Measurements from ENCODE around the gene NAA11. TPM values are rescaled to one million over a fixed set of nuclear protein-coding genes. Genes with fewer than 3 reads are reported as not detected.

Gene NAA11
- total RNA-seq: not detected in 2 replicates
- not detected in 2 replicates for polyA plus RNA-seq
- polyA plus RNA-seq (2012): not detected in 2 replicates
- not detected in 2 replicates for polyA minus RNA-seq (ENCODE audit: low replicate concordance)

GRCh38 chr4:79325864-79326328 lies at the start of gene NAA11:
TSS of gene NAA11 (minus strand) at chr4:79326061. CDS start at chr4:79325877, 184 bp downstream.
- Histone ChIP-seq H3K4me3 (replicated peaks in 1 of 4; ENCODE audit: control extremely low read depth in 1 of 4, insufficient read depth in 1 of 4, low read depth in 3 of 4, low read length in 4 of 4) (no peak within 1 kb of the TSS), H3K27ac (ENCODE audit: insufficient read depth, low read length) (no peak within 1 kb of the TSS), H3K36me3 (ENCODE audit: control insufficient read depth, insufficient read depth, low read length) (no peaks in the 10 kb centered on the region), H3K9ac (ENCODE audit: insufficient read depth, low read length) (no peak within 1 kb of the TSS), H3K27me3 (ENCODE audit: control insufficient read depth, insufficient read depth, low read length) (no peaks in the 10 kb centered on the region), H3K4me1 (ENCODE audit: control insufficient read depth, extremely low read depth, insufficient read depth, low read length) (no peaks in the 10 kb centered on the region), H3K4me2 (ENCODE audit: extremely low read depth, insufficient read depth, low read length) (no peak within 1 kb of the TSS), H3K9me3 (ENCODE audit: control insufficient read depth, insufficient read depth, low read depth, low read length) (no peaks in the 10 kb centered on the region), H2AFZ (ENCODE audit: low read length) (no peak within 1 kb of the TSS), H4K20me1 (ENCODE audit: control insufficient read depth, extremely low read depth, insufficient read depth, low read length) (no peaks in the 10 kb centered on the region), H3K79me2 (ENCODE audit: control insufficient read depth, insufficient read depth, low read length) (no peaks in the 10 kb centered on the region)
- TF ChIP-seq CTCF (conservative IDR thresholded peaks at IDR 0.05 in 1 of 2, IDR thresholded peaks at IDR 0.05 in 1 of 2; ENCODE audit: low read depth in 1 of 2, low read length in 2 of 2) (no peak), EZH2 (IDR thresholded peaks at IDR 0.05; ENCODE audit: low read length, missing control alignments) (no peak)
- no peak for DNase-seq (ENCODE audit: low read depth in 2 of 2)

GRCh38 chr4:79370026-79370425 lies 44.2 kb upstream of the NAA11 start:
- TF ChIP-seq CTCF (conservative IDR thresholded peaks at IDR 0.05 in 1 of 2, IDR thresholded peaks at IDR 0.05 in 1 of 2; ENCODE audit: low read depth in 1 of 2, low read length in 2 of 2) (no peak), EZH2 (IDR thresholded peaks at IDR 0.05; ENCODE audit: low read length, missing control alignments) (no peak)
- H3K4me2 ChIP-seq (ENCODE audit: extremely low read depth, insufficient read depth, low read length): no peak overlapping the region
- no peaks in the 10 kb centered on the region for H3K27me3 ChIP-seq (ENCODE audit: control insufficient read depth, insufficient read depth, low read length)
- H3K36me3 ChIP-seq (ENCODE audit: control insufficient read depth, insufficient read depth, low read length): no peaks in the 10 kb centered on the region
- no peak overlapping the region for H2AFZ ChIP-seq (ENCODE audit: low read length)
- no peaks in the 10 kb centered on the region for H3K4me1 ChIP-seq (ENCODE audit: control insufficient read depth, extremely low read depth, insufficient read depth, low read length)
- H3K4me3 ChIP-seq (replicated peaks in 1 of 4; ENCODE audit: control extremely low read depth in 1 of 4, insufficient read depth in 1 of 4, low read depth in 3 of 4, low read length in 4 of 4): no peak overlapping the region
- H3K27ac ChIP-seq (ENCODE audit: insufficient read depth, low read length): no peak overlapping the region
- H3K79me2 ChIP-seq (ENCODE audit: control insufficient read depth, insufficient read depth, low read length): no peaks in the 10 kb centered on the region
- no peaks in the 10 kb centered on the region for H4K20me1 ChIP-seq (ENCODE audit: control insufficient read depth, extremely low read depth, insufficient read depth, low read length)
- H3K9me3 ChIP-seq (ENCODE audit: control insufficient read depth, insufficient read depth, low read depth, low read length): no peaks in the 10 kb centered on the region
- no peak overlapping the region for H3K9ac ChIP-seq (ENCODE audit: insufficient read depth, low read length)
- DNase-seq (ENCODE audit: low read depth in 2 of 2): no peak

- no peak overlapping the region for H3K4me3 ChIP-seq (replicated peaks in 1 of 4; ENCODE audit: control extremely low read depth in 1 of 4, insufficient read depth in 1 of 4, low read depth in 3 of 4, low read length in 4 of 4)
- no peaks in the 10 kb centered on the region for H3K4me1 ChIP-seq (ENCODE audit: control insufficient read depth, extremely low read depth, insufficient read depth, low read length)
- H3K27ac ChIP-seq (ENCODE audit: insufficient read depth, low read length): no peak overlapping the region
- H3K36me3 ChIP-seq (ENCODE audit: control insufficient read depth, insufficient read depth, low read length): no peaks in the 10 kb centered on the region
- H4K20me1 ChIP-seq (ENCODE audit: control insufficient read depth, extremely low read depth, insufficient read depth, low read length): no peaks in the 10 kb centered on the region
- TF ChIP-seq EZH2 (IDR thresholded peaks at IDR 0.05; ENCODE audit: low read length, missing control alignments) (no peak), CTCF (conservative IDR thresholded peaks at IDR 0.05 in 1 of 2, IDR thresholded peaks at IDR 0.05 in 1 of 2; ENCODE audit: low read depth in 1 of 2, low read length in 2 of 2) (no peak)
- H3K27me3 ChIP-seq (ENCODE audit: control insufficient read depth, insufficient read depth, low read length): no peaks in the 10 kb centered on the region
- no peaks in the 10 kb centered on the region for H3K79me2 ChIP-seq (ENCODE audit: control insufficient read depth, insufficient read depth, low read length)
- H3K4me2 ChIP-seq (ENCODE audit: extremely low read depth, insufficient read depth, low read length): no peak overlapping the region
- no peaks in the 10 kb centered on the region for H3K9me3 ChIP-seq (ENCODE audit: control insufficient read depth, insufficient read depth, low read depth, low read length)
- no peak overlapping the region for H2AFZ ChIP-seq (ENCODE audit: low read length)
- no peak for DNase-seq (ENCODE audit: low read depth in 2 of 2)
- no peak overlapping the region for H3K9ac ChIP-seq (ENCODE audit: insufficient read depth, low read length)
These were observed 41.2 kb upstream of the NAA11 start for GRCh38 chr4:79367096-79367495.
